IMR-90 (cell line): ENCODE measurements around the gene KLK14. TPM values are rescaled to one million over a fixed set of nuclear protein-coding genes. Genes with fewer than 3 reads are reported as not detected.

ENCODE experiments used
- ATAC-seq: fragments of 200-7000 bp; cut with Tn5 transposase; 2 replicates; pipeline ENCODE4 v1.9.1; 2020; ENCODE audit warnings: low read depth, mild to moderate bottlenecking, moderate library complexity
- BruUV-seq: library from RNA; stranded (reverse); fragments of 400-500 nt; replicated peaks from 2 replicates; lab custom pipeline; 2021; lab: Mats Ljungman, UMichigan
- CTCF ChIA-PET: fragments of 300-600 bp; formaldehyde crosslinking; extraction: SDS; loops from one replicate; lab custom pipeline; 2021; ENCODE audit warnings: antibody characterized with exemption; lab: Yijun Ruan, JAX
- POLR2A ChIA-PET: fragments of 300-600 bp; sonication (Branson Sonifier 250); formaldehyde crosslinking; loops from one replicate; lab custom pipeline; 2022; ENCODE audit warnings: antibody characterized with exemption; ENCODE audit not compliant: unreplicated experiment; lab: Charles Lee
- DNase-seq: peaks from one replicate; pipeline ENCODE4 v3.0.0; 2013
- H2AFZ ChIP-seq: replicated peaks from 2 replicates; pipeline ENCODE3; 2013; ENCODE audit warnings: low read length, mild to moderate bottlenecking; ENCODE audit not compliant: poor library complexity
- H2AK5ac ChIP-seq: 2 replicates; pipeline ENCODE4 v1.6.1; 2013; ENCODE audit warnings: low read depth, low read length, inconsistent platforms
- H2AK9ac ChIP-seq: replicated peaks from 2 replicates; pipeline ENCODE3; 2013; ENCODE audit warnings: mild to moderate bottlenecking, low read depth, low read length, moderate library complexity; ENCODE audit not compliant: poor library complexity
- H2BK120ac ChIP-seq: 2 replicates; pipeline ENCODE4 v1.6.1; 2013; ENCODE audit warnings: low read depth, low read length, inconsistent platforms
- H2BK15ac ChIP-seq: 3 replicates; pipeline ENCODE4 v1.6.1; 2013; ENCODE audit warnings: low read depth, low read length, inconsistent platforms
- H2BK20ac ChIP-seq: 2 replicates; pipeline ENCODE4 v1.6.1; 2013; ENCODE audit warnings: low read depth, mild to moderate bottlenecking, inconsistent platforms, low read length, moderate library complexity
- H2BK5ac ChIP-seq: 2 replicates; pipeline ENCODE4 v1.6.1; 2013; ENCODE audit warnings: mild to moderate bottlenecking, low read depth, low read length, inconsistent platforms; ENCODE audit not compliant: poor library complexity, severe bottlenecking
- H3K14ac ChIP-seq: replicated peaks from 2 replicates; pipeline ENCODE4 v1.6.1; 2013; ENCODE audit warnings: low read depth, low read length, inconsistent platforms
- H3K18ac ChIP-seq: 2 replicates; pipeline ENCODE4 v1.6.1; 2013; ENCODE audit warnings: low read depth, low read length, control low read depth
- H3K23ac ChIP-seq: 2 replicates; pipeline ENCODE4 v1.6.1; 2013; ENCODE audit warnings: low read depth, low read length, inconsistent platforms
- H3K27ac ChIP-seq: 2 replicates; pipeline ENCODE4 v1.5.1; 2013; ENCODE audit warnings: mild to moderate bottlenecking, control low read depth, low read length; ENCODE audit not compliant: insufficient read depth
- H3K27me3 ChIP-seq: 2 replicates; pipeline ENCODE4 v1.6.1; 2013; ENCODE audit warnings: low read length; ENCODE audit not compliant: control insufficient read depth, insufficient read depth
- H3K36me3 ChIP-seq: 2 replicates; pipeline ENCODE4 v1.6.1; 2013; ENCODE audit warnings: low read length, mixed read lengths; ENCODE audit not compliant: control insufficient read depth, insufficient read depth
- H3K4ac ChIP-seq: 2 replicates; pipeline ENCODE4 v1.6.1; 2013; ENCODE audit warnings: low read depth, low read length, inconsistent platforms
- H3K4me1 ChIP-seq: 2 replicates; pipeline ENCODE4 v1.6.1; 2013; ENCODE audit warnings: low read length, mixed read lengths; ENCODE audit not compliant: control insufficient read depth, insufficient read depth
- H3K4me2 ChIP-seq: 2 replicates; pipeline ENCODE4 v1.6.1; 2013; ENCODE audit warnings: low read depth, mild to moderate bottlenecking, control low read depth, low read length, moderate library complexity
- H3K4me3 ChIP-seq: 2 replicates; pipeline ENCODE4 v1.5.1; 2013; ENCODE audit warnings: low read depth, mild to moderate bottlenecking, control low read depth, low read length, moderate library complexity; ENCODE audit not compliant: insufficient read depth
- H3K56ac ChIP-seq: 2 replicates; pipeline ENCODE4 v1.6.1; 2013; ENCODE audit warnings: low read length, inconsistent platforms; ENCODE audit not compliant: insufficient read depth; ENCODE audit errors: extremely low read depth
- H3K79me1 ChIP-seq, 2 experiments: 2 replicates each; pipeline ENCODE4 v1.6.1; 2013; ENCODE audit warnings: low read length in 2 of 2, inconsistent platforms in 1 of 2, low read depth in 1 of 2
- H3K9ac ChIP-seq: 2 replicates; pipeline ENCODE4 v1.6.1; 2013; ENCODE audit warnings: low read depth, low read length, control low read depth
- H3K9me1 ChIP-seq: 2 replicates; pipeline ENCODE4 v1.6.1; 2013; ENCODE audit warnings: low read length, inconsistent platforms; ENCODE audit not compliant: insufficient read depth
- H3K9me3 ChIP-seq: 2 replicates; pipeline ENCODE4 v1.6.1; 2013; ENCODE audit warnings: low read length; ENCODE audit not compliant: control insufficient read depth, insufficient read depth
- H4K20me1 ChIP-seq: 2 replicates; pipeline ENCODE4 v1.6.1; 2013; ENCODE audit warnings: low read length, inconsistent platforms; ENCODE audit not compliant: insufficient read depth
- H4K5ac ChIP-seq: 2 replicates; pipeline ENCODE4 v1.6.1; 2013; ENCODE audit warnings: mild to moderate bottlenecking, low read depth, low read length, control low read depth
- H4K8ac ChIP-seq, 2 experiments: 2 replicates each; pipeline ENCODE4 v1.6.1; 2013; ENCODE audit warnings: low read depth in 2 of 2, low read length in 2 of 2, control low read depth in 1 of 2, inconsistent platforms in 1 of 2
- H4K91ac ChIP-seq: 2 replicates; pipeline ENCODE4 v1.6.1; 2013; ENCODE audit warnings: low read depth, low read length, inconsistent platforms; ENCODE audit not compliant: insufficient read depth
- BHLHE40 ChIP-seq: fragments of 150-350 bp; IDR thresholded peaks from 2 replicates; pipeline ENCODE4 v1.6.1; 2016; ENCODE audit warnings: mild to moderate bottlenecking, low read depth, low read length
- CEBPB ChIP-seq: IDR thresholded peaks from 2 replicates; pipeline ENCODE4 v1.6.1; 2012; ENCODE audit warnings: low read depth, low read length, improper control_type of control experiment
- CHD1 ChIP-seq: IDR thresholded peaks from 2 replicates; pipeline ENCODE4 v1.6.1; 2012; ENCODE audit warnings: low read depth, low read length, improper control_type of control experiment
- FOS ChIP-seq: fragments of 150-350 bp; IDR thresholded peaks from 2 replicates; pipeline ENCODE4 v1.6.1; 2016; ENCODE audit warnings: low read depth, low read length
- MAFK ChIP-seq: IDR thresholded peaks from 2 replicates; pipeline ENCODE4 v1.6.1; 2012; ENCODE audit warnings: low read depth, low read length, improper control_type of control experiment
- MAZ ChIP-seq: IDR thresholded peaks from 2 replicates; pipeline ENCODE4 v1.6.1; 2012; ENCODE audit warnings: low read depth, mild to moderate bottlenecking, low read length, improper control_type of control experiment, moderate library complexity, borderline replicate concordance
- MXI1 ChIP-seq: IDR thresholded peaks from 2 replicates; pipeline ENCODE4 v1.6.1; 2012; ENCODE audit warnings: low read depth, mild to moderate bottlenecking, low read length, moderate library complexity, borderline replicate concordance
- NFE2L2 ChIP-seq: fragments of 150-350 bp; IDR thresholded peaks from 2 replicates; pipeline ENCODE4 v1.6.1; 2016; ENCODE audit warnings: low read depth, mild to moderate bottlenecking, low read length
- POLR2A ChIP-seq: IDR thresholded peaks from 2 replicates; pipeline ENCODE4 v1.6.1; 2012; ENCODE audit warnings: mild to moderate bottlenecking, low read depth, low read length
- RAD21 ChIP-seq: IDR thresholded peaks from 2 replicates; pipeline ENCODE4 v1.6.1; 2012; ENCODE audit warnings: low read length, improper control_type of control experiment
- RCOR1 ChIP-seq: IDR thresholded peaks from 2 replicates; pipeline ENCODE4 v1.6.1; 2012; ENCODE audit warnings: mild to moderate bottlenecking, low read length, improper control_type of control experiment; ENCODE audit not compliant: insufficient replicate concordance
- SMC3 ChIP-seq: fragments of 150-350 bp; IDR thresholded peaks from 2 replicates; pipeline ENCODE4 v1.6.1; 2016; ENCODE audit warnings: low read depth, mild to moderate bottlenecking, antibody characterized with exemption, low read length, moderate library complexity
- WGBS, 2 experiments: methylation state at CpG; one replicate each; pipeline versions ENCODE4 v1.1.5 to v1.1.7; 2013; ENCODE audit warnings: missing lambda C conversion rate in 2 of 2; ENCODE audit not compliant: insufficient read length in 1 of 2; ENCODE audit errors: extremely low coverage in 2 of 2; 5-methylcytosine and 5-hydroxymethylcytosine counted together
- dilution Hi-C: fragments of 300-500 bp; cut with HindIII; formaldehyde crosslinking; loops from one replicate; pipeline ENCODE4 v1.14.3; 2018; ENCODE audit warnings: low sequenced_read_pairs; ENCODE audit not compliant: unreplicated experiment
- in situ Hi-C: fragments of 300-500 bp; cut with MboI; formaldehyde crosslinking; loops from 3 replicates; pipeline ENCODE4 v1.14.3; 2019; ENCODE audit warnings: low sequenced_read_pairs, inconsistent platforms, mixed read lengths
- intact Hi-C: fragments of 100-400 bp; cut with micrococcal nuclease; formaldehyde crosslinking; loops from 2 replicates; pipeline ENCODE4 v1.10.0; 2022
- polyA plus RNA-seq, 3 experiments: library from polyadenylated mRNA; depleted of rRNA; stranded (reverse); fragments of >200 nt; gene quantifications; 2 replicates each; pipeline ENCODE4 v1.2.3, GENCODE V29; 2012; ENCODE audit warnings: low replicate concordance in 1 of 3
- total RNA-seq: library from RNA; depleted of rRNA; stranded (reverse); fragments of >200 nt; gene quantifications from 2 replicates; pipeline ENCODE4 v1.2.3, GENCODE V29; 2012
- TF ChIP-seq, protein P1 (sequence below): conservative IDR thresholded peaks from 2 replicates; pipeline ENCODE4 v1.5.1; 2012; ENCODE audit warnings: mild to moderate bottlenecking, low read depth, low read length, improper control_type of control experiment
- TF ChIP-seq, protein P2 (sequence below): fragments of 150-350 bp; IDR thresholded peaks from 2 replicates; pipeline ENCODE4 v1.6.1; 2016; ENCODE audit warnings: low read depth, mild to moderate bottlenecking, low read length, moderate library complexity, borderline replicate concordance

Gene KLK14
- total and polyA plus RNA-seq, 2 of the 4 experiments (the other 2 are of a cell fraction): not detected

DNA sequence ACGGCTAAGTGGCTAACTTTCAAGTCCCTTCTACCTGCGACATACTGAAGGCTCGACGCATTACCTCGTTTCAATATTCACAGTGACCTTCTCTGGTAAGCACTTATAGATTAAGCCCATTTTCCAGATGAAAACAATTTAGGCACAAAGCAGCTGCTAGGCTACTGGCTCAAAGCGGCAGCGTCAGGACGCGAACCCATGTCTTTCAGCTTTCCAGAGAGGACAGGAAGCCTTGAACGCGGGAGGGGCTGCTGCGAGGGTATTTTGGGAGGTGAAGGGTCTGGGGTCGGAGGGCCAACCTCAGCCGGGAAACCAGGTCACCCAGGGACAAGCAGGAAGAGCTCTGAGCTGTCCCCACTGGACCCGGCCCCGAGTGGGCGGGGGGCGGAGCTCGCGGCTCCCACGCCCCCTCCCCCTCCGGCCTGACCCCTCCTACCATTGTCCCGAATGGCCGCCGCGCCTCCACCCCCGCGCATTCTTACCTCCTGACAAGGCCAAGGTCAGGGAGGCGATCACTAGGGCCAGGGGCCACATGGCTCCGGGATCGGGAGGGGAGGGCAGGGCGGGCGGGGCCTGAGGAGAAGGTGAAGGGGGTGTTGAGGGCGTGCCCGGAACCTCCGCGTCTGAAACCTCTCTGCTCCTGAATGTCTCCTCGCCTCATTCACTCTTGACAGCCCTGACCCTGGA, 18.0 kb downstream of the KLK14 start, which contains the start of gene KLK13:
Gene KLK13 (minus strand): TSS at position 559 of the 687 bp plus-strand sequence. CDS start 25 bp downstream, at position 534.
- no peak within 1 kb of the TSS for H2BK120ac ChIP-seq
- H3K27me3 ChIP-seq: no peaks in the 10 kb centered on the region
- CTCF ChIA-PET: no interaction called here
- no peaks in the 10 kb centered on the region for H3K36me3 ChIP-seq
- H2AK9ac ChIP-seq: no peak within 1 kb of the TSS
- no CpG with 5 or more reads among the region's 38 CpGs for WGBS, 2 experiments
- in situ Hi-C loops (no loop called here), intact Hi-C loops (no loop called here), dilution Hi-C loops (no loop called here)
- no peak within 1 kb of the TSS for H2BK15ac ChIP-seq
- no peaks in the 10 kb centered on the region for H3K79me1 ChIP-seq
- no peak within 1 kb of the TSS for H4K91ac ChIP-seq
- no peaks in the 10 kb centered on the region for H4K20me1 ChIP-seq
- peak within 1 kb of the TSS; percentile 21; the same call in 1 of the 2 replicates for H3K4me2 ChIP-seq
- H2BK20ac ChIP-seq: no peak within 1 kb of the TSS
- no peak within 1 kb of the TSS for H2BK5ac ChIP-seq
- H2AK5ac ChIP-seq: no peak within 1 kb of the TSS
- ATAC-seq (no peak), DNase-seq (no peak)
- no peak within 1 kb of the TSS for H3K56ac ChIP-seq
- peaks cover 2% of the 10 kb centered on the region; the same call in 1 of the 2 replicates for H3K9me3 ChIP-seq
- POLR2A ChIA-PET: no interaction called here
- no peak within 1 kb of the TSS for H3K18ac ChIP-seq
- H3K9me1 ChIP-seq: no peaks in the 10 kb centered on the region
- no peaks in the 10 kb centered on the region for H3K4me1 ChIP-seq
- H3K14ac ChIP-seq: no peak within 1 kb of the TSS
- H3K23ac ChIP-seq: no peak within 1 kb of the TSS
- no TSS peak for BruUV-seq
- TF ChIP-seq MAZ (no peak), RAD21 (no peak), NFE2L2 (no peak), BHLHE40 (no peak), FOS (no peak), CEBPB (no peak), MXI1 (no peak), CHD1 (no peak), SMC3 (no peak), MAFK (no peak), RCOR1 (no peak), POLR2A (no peak)
- TF ChIP-seq, protein P1, sequence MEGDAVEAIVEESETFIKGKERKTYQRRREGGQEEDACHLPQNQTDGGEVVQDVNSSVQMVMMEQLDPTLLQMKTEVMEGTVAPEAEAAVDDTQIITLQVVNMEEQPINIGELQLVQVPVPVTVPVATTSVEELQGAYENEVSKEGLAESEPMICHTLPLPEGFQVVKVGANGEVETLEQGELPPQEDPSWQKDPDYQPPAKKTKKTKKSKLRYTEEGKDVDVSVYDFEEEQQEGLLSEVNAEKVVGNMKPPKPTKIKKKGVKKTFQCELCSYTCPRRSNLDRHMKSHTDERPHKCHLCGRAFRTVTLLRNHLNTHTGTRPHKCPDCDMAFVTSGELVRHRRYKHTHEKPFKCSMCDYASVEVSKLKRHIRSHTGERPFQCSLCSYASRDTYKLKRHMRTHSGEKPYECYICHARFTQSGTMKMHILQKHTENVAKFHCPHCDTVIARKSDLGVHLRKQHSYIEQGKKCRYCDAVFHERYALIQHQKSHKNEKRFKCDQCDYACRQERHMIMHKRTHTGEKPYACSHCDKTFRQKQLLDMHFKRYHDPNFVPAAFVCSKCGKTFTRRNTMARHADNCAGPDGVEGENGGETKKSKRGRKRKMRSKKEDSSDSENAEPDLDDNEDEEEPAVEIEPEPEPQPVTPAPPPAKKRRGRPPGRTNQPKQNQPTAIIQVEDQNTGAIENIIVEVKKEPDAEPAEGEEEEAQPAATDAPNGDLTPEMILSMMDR: no peak
- TF ChIP-seq, protein P2, sequence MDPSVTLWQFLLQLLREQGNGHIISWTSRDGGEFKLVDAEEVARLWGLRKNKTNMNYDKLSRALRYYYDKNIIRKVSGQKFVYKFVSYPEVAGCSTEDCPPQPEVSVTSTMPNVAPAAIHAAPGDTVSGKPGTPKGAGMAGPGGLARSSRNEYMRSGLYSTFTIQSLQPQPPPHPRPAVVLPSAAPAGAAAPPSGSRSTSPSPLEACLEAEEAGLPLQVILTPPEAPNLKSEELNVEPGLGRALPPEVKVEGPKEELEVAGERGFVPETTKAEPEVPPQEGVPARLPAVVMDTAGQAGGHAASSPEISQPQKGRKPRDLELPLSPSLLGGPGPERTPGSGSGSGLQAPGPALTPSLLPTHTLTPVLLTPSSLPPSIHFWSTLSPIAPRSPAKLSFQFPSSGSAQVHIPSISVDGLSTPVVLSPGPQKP: no peak
- no peak within 1 kb of the TSS for H3K9ac ChIP-seq
- H4K5ac ChIP-seq: no peak within 1 kb of the TSS
- H3K4me3 ChIP-seq: peak within 1 kb of the TSS; percentile 14; the same call in 1 of the 2 replicates
- H2AFZ ChIP-seq: peak within 1 kb of the TSS; percentile 43
- H3K27ac ChIP-seq: no peak within 1 kb of the TSS
- no peak within 1 kb of the TSS for H3K4ac ChIP-seq
- no peak within 1 kb of the TSS for H4K8ac ChIP-seq
